OCI-LY7 (cell line): ENCODE results near the gene KAZN. TPM values are rescaled to one million over a fixed set of nuclear protein-coding genes. Genes with fewer than 3 reads are reported as not detected.

ENCODE experiments used
- BruUV-seq: library from RNA; stranded (reverse); fragments of 400-500 nt; replicated peaks from 2 replicates; lab custom pipeline; 2021; lab: Mats Ljungman, UMichigan
- CTCF ChIA-PET: fragments of 300-600 bp; sonication (Branson Sonifier 250); formaldehyde crosslinking; loops from one replicate; lab custom pipeline; 2022; ENCODE audit warnings: antibody characterized with exemption; ENCODE audit not compliant: unreplicated experiment; lab: Charles Lee
- POLR2A ChIA-PET: fragments of 300-600 bp; sonication (Branson Sonifier 250); formaldehyde crosslinking; loops from one replicate; lab custom pipeline; 2022; ENCODE audit warnings: antibody characterized with exemption; lab: Charles Lee
- DNase-seq: peaks from one replicate; pipeline ENCODE4 v3.0.0-alpha.2; 2015; ENCODE audit warnings: low spot score
- H2AFZ ChIP-seq: fragments of 200-600 bp; sonication (generic), shearing (Covaris generic); 2 replicates; pipeline ENCODE4 v1.6.1; 2014; ENCODE audit warnings: mild to moderate bottlenecking, antibody characterized with exemption, low read length, moderate library complexity
- H3K27ac ChIP-seq: fragments of 200-600 bp; sonication (generic); 2 replicates; pipeline ENCODE4 v1.5.1; 2014; ENCODE audit warnings: mixed run types, low read depth, mild to moderate bottlenecking, moderate library complexity, low read length, inconsistent platforms; ENCODE audit not compliant: poor library complexity, severe bottlenecking
- H3K36me3 ChIP-seq: fragments of 200-600 bp; sonication (generic); 2 replicates; pipeline ENCODE4 v1.6.1; 2014; ENCODE audit warnings: mild to moderate bottlenecking, antibody characterized with exemption, low read length, moderate library complexity, mixed read lengths; ENCODE audit not compliant: insufficient read depth
- H3K4me1 ChIP-seq: fragments of 200-600 bp; sonication (generic); 2 replicates; pipeline ENCODE4 v1.5.1; 2014; ENCODE audit warnings: mild to moderate bottlenecking, low read length; ENCODE audit not compliant: insufficient read depth, poor library complexity, severe bottlenecking
- H3K4me2 ChIP-seq: fragments of 200-600 bp; sonication (generic); 2 replicates; pipeline ENCODE4 v1.6.1; 2014; ENCODE audit warnings: mild to moderate bottlenecking, low read length
- H3K4me3 ChIP-seq: fragments of 200-600 bp; sonication (generic); 2 replicates; pipeline ENCODE4 v1.5.1; 2014; ENCODE audit warnings: mild to moderate bottlenecking, low read depth, low read length; ENCODE audit not compliant: poor library complexity, severe bottlenecking
- H3K79me2 ChIP-seq: fragments of 200-600 bp; sonication (generic); 2 replicates; pipeline ENCODE4 v1.6.1; 2016; ENCODE audit warnings: low read depth, mild to moderate bottlenecking, low read length, moderate library complexity, mixed read lengths; ENCODE audit not compliant: insufficient read depth
- H3K9me2 ChIP-seq: fragments of 200-600 bp; sonication (generic); 2 replicates; pipeline ENCODE4 v1.6.1; 2016; ENCODE audit warnings: mild to moderate bottlenecking, low read length, mixed read lengths; ENCODE audit not compliant: insufficient read depth
- H3K9me3 ChIP-seq: fragments of 200-600 bp; sonication (generic); 2 replicates; pipeline ENCODE4 v1.6.1; 2014; ENCODE audit warnings: mild to moderate bottlenecking, mixed run types, low read length, mixed read lengths
- H4K20me1 ChIP-seq: fragments of 200-600 bp; sonication (generic); 2 replicates; pipeline ENCODE4 v1.6.1; 2014; ENCODE audit warnings: mild to moderate bottlenecking, antibody characterized with exemption, low read length, moderate library complexity, mixed read lengths; ENCODE audit not compliant: insufficient read depth
- CTCF ChIP-seq: fragments of 200-600 bp; sonication (generic); conservative IDR thresholded peaks from 2 replicates; pipeline ENCODE4 v1.5.1; 2014; ENCODE audit warnings: mild to moderate bottlenecking, antibody characterized with exemption, low read length, moderate library complexity, mixed read lengths
- EZH2phosphoT487 ChIP-seq: fragments of 200-600 bp; sonication (generic); IDR thresholded peaks from 2 replicates; pipeline ENCODE4 v1.6.1; 2018; ENCODE audit warnings: low read depth, borderline replicate concordance, mild to moderate bottlenecking, mixed run types, antibody characterized with exemption, low read length, moderate library complexity, mixed read lengths
- intact Hi-C: fragments of 100-400 bp; cut with micrococcal nuclease; formaldehyde crosslinking; loops from one replicate; pipeline ENCODE4 v1.10.0; 2022; ENCODE audit not compliant: unreplicated experiment
- total RNA-seq, 2 experiments: library from RNA; depleted of rRNA in 1 of 2; stranded (reverse); fragments of >200 nt in 1 of 2; shearing (Covaris generic) in 1 of 2; gene quantifications; 2 replicates each; pipeline ENCODE4 v1.2.3, GENCODE V29; 2014 to 2022

Gene KAZN
- total RNA-seq, 2 experiments from 2014 or later = 0.40 to 2.4 TPM

- no TSS peak for BruUV-seq
- H3K4me2 ChIP-seq = no peak overlapping the region
- H3K79me2 ChIP-seq = no peaks in the 10 kb centered on the region
- no peaks in the 10 kb centered on the region for H4K20me1 ChIP-seq
- no peaks in the 10 kb centered on the region for H3K36me3 ChIP-seq
- intact Hi-C loops = no loop called here
- no peak overlapping the region for H3K4me3 ChIP-seq
- no peaks in the 10 kb centered on the region for H3K9me2 ChIP-seq
- H3K4me1 ChIP-seq = no peaks in the 10 kb centered on the region
- POLR2A ChIA-PET = no interaction called here
- CTCF ChIA-PET = no interaction called here
- no peak overlapping the region for H2AFZ ChIP-seq
- TF ChIP-seq CTCF = no peak
- no peak for TF ChIP-seq EZH2phosphoT487
- H3K9me3 ChIP-seq = no peaks in the 10 kb centered on the region
- no peak for DNase-seq
- no peak overlapping the region for H3K27ac ChIP-seq
These were observed 201.5 kb downstream of the KAZN start for GRCh38 chr1:14800014-14800413.

- BruUV-seq = no TSS peak
These were observed 202.1 kb downstream of the KAZN start for GRCh38 chr1:14800500-14801076.

More at GRCh38 chr1:14800500-14801076, 202.1 kb downstream of the KAZN start:
- Histone ChIP-seq H3K79me2 (no peaks in the 10 kb centered on the region), H3K9me2 (no peaks in the 10 kb centered on the region), H3K9me3 (no peaks in the 10 kb centered on the region), H3K4me1 (no peaks in the 10 kb centered on the region), H3K4me3 (no peak overlapping the region), H2AFZ (no peak overlapping the region), H4K20me1 (no peaks in the 10 kb centered on the region), H3K36me3 (no peaks in the 10 kb centered on the region), H3K27ac (no peak overlapping the region), H3K4me2 (no peak overlapping the region)
- intact Hi-C loops = no loop called here
- TF ChIP-seq EZH2phosphoT487 = no peak
- no peak for TF ChIP-seq CTCF
- CTCF ChIA-PET = no interaction called here
- DNase-seq = no peak
- POLR2A ChIA-PET = interaction anchor here (0.7 kb wide), 1 partner anchor 90 kb away, joined by 3 read pairs; no protein-coding TSS in a partner anchor
